Activated B cell treated with CpG ODN at 0.5 μM for 24 hours (primary cell): Measurements from ENCODE around the gene CTNND1. TPM values are rescaled to one million over a fixed set of nuclear protein-coding genes. Genes with fewer than 3 reads are reported as not detected.

Experiments
- ATAC-seq: fragments of 200-7000 bp; cut with Tn5 transposase; one replicate; pipeline ENCODE4 v1.10.0; 2021; ENCODE audit warnings: low read depth, mild to moderate bottlenecking, moderate library complexity
- CTCF ChIA-PET: fragments of 350-600 bp; sonication (Branson Sonifier 250); formaldehyde crosslinking; loops from one replicate; lab custom pipeline; 2021; ENCODE audit warnings: antibody characterized with exemption; lab: Charles Lee
- POLR2A ChIA-PET: fragments of 350-600 bp; sonication (Branson Sonifier 250); formaldehyde crosslinking; loops from one replicate; lab custom pipeline; 2021; ENCODE audit warnings: antibody characterized with exemption; lab: Charles Lee
- DNase-seq: peaks from one replicate; pipeline ENCODE4 v3.0.0; 2022
- H3K27ac Mint-ChIP-seq: one replicate; pipeline ENCODE4 v1.8.0; 2020; ENCODE audit warnings: mixed read lengths
- H3K27me3 Mint-ChIP-seq: one replicate; pipeline ENCODE4 v1.8.0; 2021; ENCODE audit warnings: mixed read lengths
- H3K36me3 Mint-ChIP-seq: one replicate; pipeline ENCODE4 v1.8.0; 2021; ENCODE audit warnings: low read depth, mixed read lengths
- H3K4me1 Mint-ChIP-seq: one replicate; pipeline ENCODE4 v1.8.0; 2021; ENCODE audit warnings: mixed read lengths
- H3K4me3 Mint-ChIP-seq: one replicate; pipeline ENCODE4 v1.8.0; 2020; ENCODE audit warnings: mild to moderate bottlenecking, mixed read lengths
- H3K9me3 Mint-ChIP-seq: one replicate; pipeline ENCODE4 v1.8.0; 2020; ENCODE audit warnings: mixed read lengths
- intact Hi-C: fragments of 100-400 bp; cut with micrococcal nuclease; formaldehyde crosslinking; loops from one replicate; pipeline ENCODE4 v1.15.1; 2024
- total RNA-seq: library from RNA; stranded (reverse); gene quantifications from 2 replicates; pipeline ENCODE4 v1.2.3, GENCODE V29; 2022
- TF ChIP-seq, protein P1 (sequence below): fragments of 200-600 bp; IDR thresholded peaks from one replicate; pipeline ENCODE4 v1.8.0; 2022; ENCODE audit warnings: antibody characterized with exemption, mild to moderate bottlenecking

Gene CTNND1
- total RNA-seq, 1 donor from 2014 or later, result 42.3 TPM

DNA sequence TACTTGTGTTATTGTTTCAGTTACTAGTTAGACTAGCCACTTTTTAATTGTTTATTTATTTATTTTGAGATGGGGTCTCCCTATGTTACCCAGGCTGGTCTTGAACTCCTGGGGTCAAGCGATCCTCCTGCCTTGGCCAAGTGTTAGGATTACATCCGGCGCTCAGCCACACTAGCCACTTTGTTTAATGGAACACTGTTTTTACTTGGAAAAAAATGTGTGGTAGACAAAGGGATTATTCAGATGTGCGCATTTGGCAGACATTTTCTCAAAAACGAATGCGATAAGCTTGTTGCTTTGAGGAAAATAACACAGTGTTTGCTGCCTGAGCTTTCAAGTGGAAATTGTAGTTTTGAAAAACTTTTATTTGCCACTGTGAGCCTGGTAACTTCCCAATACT is 51.0 kb downstream of the CTNND1 start:
- H3K4me3 Mint-ChIP-seq, result no peak overlapping the region
- peaks cover 73% of the 10 kb centered on the region for H3K36me3 Mint-ChIP-seq
- H3K9me3 Mint-ChIP-seq, result no peaks in the 10 kb centered on the region
- H3K27me3 Mint-ChIP-seq, result no peaks in the 10 kb centered on the region
- no peaks in the 10 kb centered on the region for H3K4me1 Mint-ChIP-seq
- POLR2A ChIA-PET, result no interaction called here
- intact Hi-C loops, result no loop called here
- CTCF ChIA-PET, result no interaction called here
- ATAC-seq (no peak), DNase-seq (no peak)
- H3K27ac Mint-ChIP-seq, result no peak overlapping the region
- TF ChIP-seq, protein P1, sequence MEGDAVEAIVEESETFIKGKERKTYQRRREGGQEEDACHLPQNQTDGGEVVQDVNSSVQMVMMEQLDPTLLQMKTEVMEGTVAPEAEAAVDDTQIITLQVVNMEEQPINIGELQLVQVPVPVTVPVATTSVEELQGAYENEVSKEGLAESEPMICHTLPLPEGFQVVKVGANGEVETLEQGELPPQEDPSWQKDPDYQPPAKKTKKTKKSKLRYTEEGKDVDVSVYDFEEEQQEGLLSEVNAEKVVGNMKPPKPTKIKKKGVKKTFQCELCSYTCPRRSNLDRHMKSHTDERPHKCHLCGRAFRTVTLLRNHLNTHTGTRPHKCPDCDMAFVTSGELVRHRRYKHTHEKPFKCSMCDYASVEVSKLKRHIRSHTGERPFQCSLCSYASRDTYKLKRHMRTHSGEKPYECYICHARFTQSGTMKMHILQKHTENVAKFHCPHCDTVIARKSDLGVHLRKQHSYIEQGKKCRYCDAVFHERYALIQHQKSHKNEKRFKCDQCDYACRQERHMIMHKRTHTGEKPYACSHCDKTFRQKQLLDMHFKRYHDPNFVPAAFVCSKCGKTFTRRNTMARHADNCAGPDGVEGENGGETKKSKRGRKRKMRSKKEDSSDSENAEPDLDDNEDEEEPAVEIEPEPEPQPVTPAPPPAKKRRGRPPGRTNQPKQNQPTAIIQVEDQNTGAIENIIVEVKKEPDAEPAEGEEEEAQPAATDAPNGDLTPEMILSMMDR, result no peak

DNA sequence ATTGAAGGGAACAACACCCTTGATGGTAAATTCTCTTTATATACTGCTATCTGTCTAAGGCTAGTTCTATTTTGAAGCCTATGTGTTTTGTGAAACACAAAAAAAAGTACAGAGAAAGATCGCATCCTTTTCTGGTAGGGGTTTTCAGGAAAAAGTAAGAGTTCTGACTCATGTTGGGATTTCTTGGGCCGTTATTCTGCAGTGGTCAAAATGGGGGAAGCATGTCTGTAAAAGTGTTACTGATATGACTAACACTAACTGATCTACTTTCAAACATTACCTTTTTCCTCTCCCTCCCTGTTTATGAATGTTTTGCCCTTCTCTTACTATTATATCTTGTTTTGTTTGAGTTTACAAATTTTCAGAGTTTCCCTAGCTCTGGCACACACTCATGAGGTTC is 53.9 kb downstream of the CTNND1 start:
- Mint-ChIP-seq H3K27me3 (no peaks in the 10 kb centered on the region), H3K9me3 (no peaks in the 10 kb centered on the region), H3K4me3 (no peak overlapping the region), H3K36me3 (peaks cover 52% of the 10 kb centered on the region), H3K4me1 (no peaks in the 10 kb centered on the region), H3K27ac (no peak overlapping the region)
- ChIA-PET POLR2A (no interaction called here), CTCF (no interaction called here)
- intact Hi-C loops, result no loop called here
- DNase-seq, result no peak
- ATAC-seq, result no peak
- TF ChIP-seq, protein P1, result no peak

- CTCF ChIA-PET, result no interaction called here
Observed at GRCh38 chr11:57815877-57816276, 54.3 kb downstream of the CTNND1 start.

GRCh38 chr11:57818812-57819211 is 57.2 kb downstream of the CTNND1 start:
- Mint-ChIP-seq H3K36me3 (peaks cover 36% of the 10 kb centered on the region), H3K4me1 (no peaks in the 10 kb centered on the region), H3K4me3 (no peak overlapping the region), H3K27ac (no peak overlapping the region), H3K9me3 (no peaks in the 10 kb centered on the region), H3K27me3 (no peaks in the 10 kb centered on the region)
- POLR2A ChIA-PET, result no interaction called here
- CTCF ChIA-PET, result no interaction called here
- DNase-seq (no peak), ATAC-seq (no peak)
- intact Hi-C loops, result no loop called here
- TF ChIP-seq, protein P1, result no peak

More at GRCh38 chr11:57815877-57816276, 54.3 kb downstream of the CTNND1 start:
- intact Hi-C loops, result no loop called here
- no peaks in the 10 kb centered on the region for H3K9me3 Mint-ChIP-seq
- peaks cover 48% of the 10 kb centered on the region for H3K36me3 Mint-ChIP-seq
- H3K4me1 Mint-ChIP-seq, result no peaks in the 10 kb centered on the region
- H3K4me3 Mint-ChIP-seq, result no peak overlapping the region
- TF ChIP-seq, protein P1, result no peak
- POLR2A ChIA-PET, result no interaction called here
- ATAC-seq (no peak), DNase-seq (no peak)
- H3K27ac Mint-ChIP-seq, result no peak overlapping the region
- no peaks in the 10 kb centered on the region for H3K27me3 Mint-ChIP-seq

DNA sequence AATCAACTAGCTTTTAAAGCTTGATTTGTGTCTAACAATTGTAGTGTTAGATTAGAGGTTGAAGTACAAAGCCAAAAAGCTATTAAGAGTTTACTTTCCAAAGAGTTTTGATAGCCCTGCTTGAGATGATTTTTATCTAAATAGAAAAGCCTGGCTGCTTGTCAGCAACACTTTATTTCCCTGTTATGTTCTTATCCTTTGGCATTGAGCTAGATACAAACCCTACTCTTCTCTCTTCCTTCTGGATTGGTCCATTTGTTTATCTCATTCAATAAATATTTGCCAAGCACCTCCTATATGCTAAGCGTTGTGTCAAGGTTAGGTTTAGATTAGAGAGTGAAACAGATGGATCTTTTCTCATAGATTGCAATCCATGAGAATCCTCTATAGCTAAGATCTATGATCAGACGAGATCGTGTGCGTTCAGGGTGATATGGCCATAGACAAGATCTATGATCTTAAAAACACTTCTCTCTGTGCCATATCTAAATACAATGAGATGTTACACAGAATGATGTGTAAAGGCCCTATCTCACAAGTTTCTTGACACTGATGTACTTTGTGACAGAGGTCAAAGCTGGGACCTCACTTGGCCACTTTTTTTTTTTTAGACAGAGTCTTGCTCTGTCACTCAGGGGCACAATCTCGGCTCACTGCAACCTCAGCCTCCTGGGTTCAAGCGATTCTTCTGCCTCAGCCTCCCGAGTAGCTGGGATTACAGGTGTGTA is 57.8 kb downstream of the CTNND1 start:
- ChIA-PET POLR2A (no interaction called here), CTCF (no interaction called here)
- TF ChIP-seq, protein P1, result no peak
- intact Hi-C loops, result no loop called here
- Mint-ChIP-seq H3K36me3 (peaks cover 31% of the 10 kb centered on the region), H3K9me3 (no peaks in the 10 kb centered on the region), H3K27me3 (no peaks in the 10 kb centered on the region), H3K4me3 (no peak overlapping the region), H3K27ac (no peak overlapping the region), H3K4me1 (no peaks in the 10 kb centered on the region)
- ATAC-seq (no peak), DNase-seq (no peak)
